MM.1S (cell line): Measurements from ENCODE around the gene THUMPD1.

Experiments used
- DNase-seq: peaks from one replicate; pipeline ENCODE4 v3.0.0-alpha.2; 2015
- H2AFZ ChIP-seq: fragments of 300-600 bp; sonication (generic); 2 replicates; pipeline ENCODE4 v1.6.0; 2016; ENCODE audit warnings: antibody characterized with exemption, low read length
- H3F3A ChIP-seq: fragments of 300-600 bp; sonication (generic); 2 replicates; pipeline ENCODE4 v1.6.1; 2016; ENCODE audit warnings: mild to moderate bottlenecking, antibody characterized with exemption, low read length, moderate library complexity, mixed read lengths; ENCODE audit not compliant: insufficient read depth
- H3K27ac ChIP-seq: fragments of 300-600 bp; sonication (generic); 2 replicates; pipeline ENCODE4 v1.5.1; 2016; ENCODE audit warnings: mild to moderate bottlenecking, low read length
- H3K27me3 ChIP-seq: fragments of 300-600 bp; sonication (generic); replicated peaks from 2 replicates; pipeline ENCODE4 v1.6.0; 2016; ENCODE audit warnings: low read length; ENCODE audit not compliant: insufficient read depth
- H3K36me3 ChIP-seq: fragments of 300-600 bp; sonication (generic); replicated peaks from 2 replicates; pipeline ENCODE4 v1.6.1; 2016; ENCODE audit warnings: mild to moderate bottlenecking, low read length, mixed read lengths; ENCODE audit not compliant: insufficient read depth
- H3K4me1 ChIP-seq: fragments of 300-600 bp; sonication (generic); 2 replicates; pipeline ENCODE4 v1.6.1; 2016; ENCODE audit warnings: low read length, mixed read lengths
- H3K4me2 ChIP-seq: fragments of 300-600 bp; sonication (generic); 2 replicates; pipeline ENCODE4 v1.6.0; 2016; ENCODE audit warnings: low read depth, low read length
- H3K4me3 ChIP-seq: fragments of 300-600 bp; sonication (generic); 2 replicates; pipeline ENCODE4 v1.5.1; 2016; ENCODE audit warnings: low read length, mixed read lengths
- H3K79me2 ChIP-seq: fragments of 300-600 bp; sonication (generic); 2 replicates; pipeline ENCODE4 v1.6.1; 2016; ENCODE audit warnings: mixed run types, low read length, mixed read lengths
- H3K9ac ChIP-seq: fragments of 300-600 bp; sonication (generic); 2 replicates; pipeline ENCODE4 v1.6.1; 2016; ENCODE audit warnings: low read length, mixed read lengths
- H3K9me2 ChIP-seq: fragments of 300-600 bp; sonication (generic); replicated peaks from 2 replicates; pipeline ENCODE4 v1.6.1; 2016; ENCODE audit warnings: mild to moderate bottlenecking, low read length, mixed read lengths; ENCODE audit not compliant: insufficient read depth
- H3K9me3 ChIP-seq: fragments of 300-600 bp; sonication (generic); replicated peaks from 2 replicates; pipeline ENCODE4 v1.6.1; 2016; ENCODE audit warnings: mild to moderate bottlenecking, low read length, mixed read lengths; ENCODE audit not compliant: insufficient read depth
- H4K20me1 ChIP-seq: fragments of 300-600 bp; sonication (generic); 2 replicates; pipeline ENCODE4 v1.6.1; 2016; ENCODE audit warnings: mild to moderate bottlenecking, low read length, moderate library complexity, mixed read lengths; ENCODE audit not compliant: insufficient read depth
- CTCF ChIP-seq: fragments of 300-600 bp; sonication (generic); IDR thresholded peaks from 2 replicates; pipeline ENCODE4 v1.5.1; 2016; ENCODE audit warnings: antibody characterized with exemption, low read length, mixed read lengths
- EZH2 ChIP-seq: fragments of 300-600 bp; sonication (generic); optimal IDR thresholded peaks from 2 replicates; pipeline ENCODE3; 2017; ENCODE audit warnings: low read depth, mild to moderate bottlenecking, antibody characterized with exemption, low read length, mixed read lengths
- EZH2phosphoT487 ChIP-seq: fragments of 300-600 bp; sonication (generic); IDR thresholded peaks from 2 replicates; pipeline ENCODE4 v1.6.1; 2018; ENCODE audit warnings: antibody characterized with exemption, low read length

Gene THUMPD1

GRCh38 chr16:20750558-20750957 lies 8.9 kb upstream of the THUMPD1 start:
- TF ChIP-seq EZH2phosphoT487 (no peak), CTCF (no peak), EZH2 (no peak)
- H3K9me2 ChIP-seq: no peaks in the 10 kb centered on the region

GRCh38 chr16:20749474-20749873 lies 7.9 kb upstream of the THUMPD1 start:
- DNase-seq: no peak
- H3K36me3 ChIP-seq: no peaks in the 10 kb centered on the region

More at GRCh38 chr16:20750558-20750957, 8.9 kb upstream of the THUMPD1 start:
- no peaks in the 10 kb centered on the region for H3K36me3 ChIP-seq
- no peak overlapping the region for H3K27ac ChIP-seq
- no peaks in the 10 kb centered on the region for H3K27me3 ChIP-seq
- no peaks in the 10 kb centered on the region for H3K79me2 ChIP-seq
- H3K9me3 ChIP-seq: no peaks in the 10 kb centered on the region
- H3K9ac ChIP-seq: no peak overlapping the region
- no peaks in the 10 kb centered on the region for H3K4me1 ChIP-seq
- no peak overlapping the region for H3K4me2 ChIP-seq
- H4K20me1 ChIP-seq: no peaks in the 10 kb centered on the region
- H3F3A ChIP-seq: no peaks in the 10 kb centered on the region
- H3K4me3 ChIP-seq: no peak overlapping the region
- no peak for DNase-seq
- no peak overlapping the region for H2AFZ ChIP-seq

GRCh38 chr16:20747030-20747816 lies 5.6 kb upstream of the THUMPD1 start:
- H3K36me3 ChIP-seq: no peaks in the 10 kb centered on the region
- no peaks in the 10 kb centered on the region for H4K20me1 ChIP-seq
- no peaks in the 10 kb centered on the region for H3F3A ChIP-seq
- no peaks in the 10 kb centered on the region for H3K4me1 ChIP-seq
- no peak overlapping the region for H3K4me3 ChIP-seq
- no peaks in the 10 kb centered on the region for H3K9me3 ChIP-seq
- H3K4me2 ChIP-seq: no peak overlapping the region
- DNase-seq: no peak
- no peaks in the 10 kb centered on the region for H3K9me2 ChIP-seq
- no peaks in the 10 kb centered on the region for H3K27me3 ChIP-seq
- no peaks in the 10 kb centered on the region for H3K79me2 ChIP-seq
- no peak overlapping the region for H3K9ac ChIP-seq
- TF ChIP-seq EZH2 (no peak), CTCF (no peak), EZH2phosphoT487 (no peak)
- no peak overlapping the region for H2AFZ ChIP-seq
- H3K27ac ChIP-seq: no peak overlapping the region

More at GRCh38 chr16:20749474-20749873, 7.9 kb upstream of the THUMPD1 start:
- no peak overlapping the region for H3K4me3 ChIP-seq
- no peak overlapping the region for H2AFZ ChIP-seq
- H3K9me2 ChIP-seq: no peaks in the 10 kb centered on the region
- no peaks in the 10 kb centered on the region for H3K27me3 ChIP-seq
- no peak overlapping the region for H3K4me2 ChIP-seq
- H4K20me1 ChIP-seq: no peaks in the 10 kb centered on the region
- H3K27ac ChIP-seq: no peak overlapping the region
- no peaks in the 10 kb centered on the region for H3K4me1 ChIP-seq
- TF ChIP-seq EZH2 (no peak), CTCF (no peak), EZH2phosphoT487 (no peak)
- H3K9me3 ChIP-seq: no peaks in the 10 kb centered on the region
- no peaks in the 10 kb centered on the region for H3K79me2 ChIP-seq
- H3F3A ChIP-seq: no peaks in the 10 kb centered on the region
- no peak overlapping the region for H3K9ac ChIP-seq
